OCI-LY3 (cell line): ENCODE results near the gene SLC15A1.

Source experiments
- H2AFZ ChIP-seq: fragments of 200-600, 300-600 bp; shearing (Covaris generic); 2 replicates; pipeline ENCODE4 v1.6.0; 2014; ENCODE audit warnings: antibody characterized with exemption, low read depth, low read length
- H3K27ac ChIP-seq: fragments of 200-600, 300-600 bp; sonication (generic); 2 replicates; pipeline ENCODE4 v1.5.1; 2014; ENCODE audit warnings: mild to moderate bottlenecking, low read length, moderate library complexity, mixed read lengths
- H3K27me3 ChIP-seq: fragments of 200-600, 300-600 bp; sonication (generic); 2 replicates; pipeline ENCODE4 v1.6.1; 2014; ENCODE audit warnings: low read depth, low read length, mixed read lengths
- H3K36me3 ChIP-seq: fragments of 200-600, 300-600 bp; sonication (generic); replicated peaks from 2 replicates; pipeline ENCODE3; 2014; ENCODE audit warnings: low read depth, low read length, mixed read lengths
- H3K4me1 ChIP-seq: fragments of 300-600, 200-600 bp; sonication (generic); 2 replicates; pipeline ENCODE4 v1.6.1; 2014; ENCODE audit warnings: low read length, mixed read lengths
- H3K4me2 ChIP-seq: fragments of 200-600, 300-600 bp; sonication (generic); 2 replicates; pipeline ENCODE4 v1.6.1; 2014; ENCODE audit warnings: low read length, mixed read lengths
- H3K4me3 ChIP-seq: fragments of 300-600, 200-600 bp; sonication (generic); 2 replicates; pipeline ENCODE4 v1.5.1; 2014; ENCODE audit warnings: antibody characterized with exemption, mild to moderate bottlenecking, low read length, moderate library complexity
- H3K79me2 ChIP-seq: fragments of 300-600, 200-600 bp; shearing (Covaris generic); 2 replicates; pipeline ENCODE4 v1.6.1; 2014; ENCODE audit warnings: mild to moderate bottlenecking, low read length, mixed read lengths
- H3K9ac ChIP-seq: fragments of 300-600, 200-600 bp; shearing (Covaris generic); 2 replicates; pipeline ENCODE4 v1.6.0; 2014; ENCODE audit warnings: mild to moderate bottlenecking, low read length, moderate library complexity
- H3K9me3 ChIP-seq: fragments of 200-600, 300-600 bp; shearing (Covaris generic); 2 replicates; pipeline ENCODE4 v1.6.1; 2014; ENCODE audit warnings: low read length, mixed read lengths; ENCODE audit not compliant: insufficient read depth
- H4K20me1 ChIP-seq: fragments of 200-600, 300-600 bp; sonication (generic); 2 replicates; pipeline ENCODE4 v1.6.1; 2016; ENCODE audit warnings: low read length, mixed read lengths; ENCODE audit not compliant: insufficient read depth
- CTCF ChIP-seq: fragments of 200-600, 300-600 bp; sonication (generic); IDR thresholded peaks from 2 replicates; pipeline ENCODE4 v1.5.1; 2014; ENCODE audit warnings: antibody characterized with exemption, low read length, low read depth
- EZH2phosphoT487 ChIP-seq: fragments of 200-600 bp; shearing (Covaris generic); IDR thresholded peaks from 2 replicates; pipeline ENCODE4 v1.6.1; 2018; ENCODE audit warnings: antibody characterized with exemption, mixed run types, low read depth

SLC15A1 gene

GRCh38 chr13:98649861-98650260 lies 102.6 kb downstream of the SLC15A1 start:
- H3K9me3 ChIP-seq: no peaks in the 10 kb centered on the region
- no peaks in the 10 kb centered on the region for H3K79me2 ChIP-seq
- H3K4me3 ChIP-seq: no peak overlapping the region
- H3K27me3 ChIP-seq: peaks cover 30% of the 10 kb centered on the region
- no peak overlapping the region for H3K4me2 ChIP-seq
- H3K9ac ChIP-seq: no peak overlapping the region
- no peaks in the 10 kb centered on the region for H3K36me3 ChIP-seq
- H3K4me1 ChIP-seq: peaks cover 13% of the 10 kb centered on the region
- H2AFZ ChIP-seq: no peak overlapping the region
- H4K20me1 ChIP-seq: no peaks in the 10 kb centered on the region
- TF ChIP-seq EZH2phosphoT487 (no peak), CTCF (no peak)
- no peak overlapping the region for H3K27ac ChIP-seq

- Histone ChIP-seq H3K9ac (no peak overlapping the region), H2AFZ (no peak overlapping the region), H3K4me3 (no peak overlapping the region), H3K36me3 (no peaks in the 10 kb centered on the region), H4K20me1 (no peaks in the 10 kb centered on the region), H3K4me1 (peaks cover 13% of the 10 kb centered on the region), H3K27me3 (peaks cover 35% of the 10 kb centered on the region), H3K4me2 (no peak overlapping the region), H3K27ac (no peak overlapping the region), H3K9me3 (no peaks in the 10 kb centered on the region), H3K79me2 (no peaks in the 10 kb centered on the region)
- no peak for TF ChIP-seq EZH2phosphoT487
- TF ChIP-seq CTCF: no peak
Measured at GRCh38 chr13:98648686-98649085, 103.8 kb downstream of the SLC15A1 start.

GRCh38 chr13:98648141-98648540 lies 104.3 kb downstream of the SLC15A1 start:
- no peak overlapping the region for H3K9ac ChIP-seq
- no peak overlapping the region for H3K4me3 ChIP-seq
- peaks cover 13% of the 10 kb centered on the region for H3K4me1 ChIP-seq
- TF ChIP-seq EZH2phosphoT487 (no peak), CTCF (no peak)
- H3K79me2 ChIP-seq: no peaks in the 10 kb centered on the region
- H2AFZ ChIP-seq: no peak overlapping the region
- no peaks in the 10 kb centered on the region for H3K9me3 ChIP-seq
- H3K27me3 ChIP-seq: peaks cover 35% of the 10 kb centered on the region
- no peaks in the 10 kb centered on the region for H3K36me3 ChIP-seq
- H4K20me1 ChIP-seq: no peaks in the 10 kb centered on the region
- no peak overlapping the region for H3K4me2 ChIP-seq
- no peak overlapping the region for H3K27ac ChIP-seq

- Histone ChIP-seq H3K4me1 (peaks cover 13% of the 10 kb centered on the region), H3K27me3 (peaks cover 35% of the 10 kb centered on the region), H3K9me3 (no peaks in the 10 kb centered on the region), H3K36me3 (no peaks in the 10 kb centered on the region), H3K79me2 (no peaks in the 10 kb centered on the region), H3K4me2 (no peak overlapping the region), H3K27ac (no peak overlapping the region), H3K9ac (no peak overlapping the region), H4K20me1 (no peaks in the 10 kb centered on the region), H3K4me3 (no peak overlapping the region), H2AFZ (no peak overlapping the region)
- TF ChIP-seq CTCF: no peak
- TF ChIP-seq EZH2phosphoT487: no peak
Measured at GRCh38 chr13:98647121-98647520, 105.4 kb downstream of the SLC15A1 start.
